B cell (primary cell): ENCODE data around the gene OVCH1.

Experiments
- EZH2 ChIP-seq: IDR thresholded peaks from 2 replicates; pipeline ENCODE4 v1.6.1; 2012; ENCODE audit warnings: borderline replicate concordance, low read depth, mild to moderate bottlenecking, moderate library complexity, low read length; ENCODE audit not compliant: insufficient read depth, poor library complexity, severe bottlenecking
- TF ChIP-seq, protein P1 (sequence below): fragments of 200-600 bp; IDR thresholded peaks from one replicate; pipeline ENCODE4 v1.8.0; 2022; ENCODE audit warnings: antibody characterized with exemption, mild to moderate bottlenecking

DNA sequence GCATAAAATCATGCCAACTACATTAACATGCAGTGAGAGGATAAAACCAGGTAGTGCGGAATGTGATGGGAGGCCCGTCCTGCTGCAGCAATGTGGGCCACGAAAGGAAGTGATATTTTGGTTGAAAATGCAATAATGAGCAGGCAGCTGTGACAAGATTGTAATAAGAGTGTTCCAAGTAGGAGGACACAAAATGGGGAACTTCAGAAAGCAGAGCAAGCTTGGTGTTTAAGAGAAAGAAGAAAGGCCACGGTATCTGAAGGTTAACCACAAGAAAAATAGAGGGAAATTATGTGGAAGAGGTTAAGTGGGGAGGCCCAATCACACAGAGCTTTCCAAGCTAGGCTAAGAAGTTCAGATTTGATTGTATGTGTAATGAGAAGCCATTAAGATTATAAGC lies 34.3 kb downstream of the OVCH1 start:
- TF ChIP-seq, protein P1, sequence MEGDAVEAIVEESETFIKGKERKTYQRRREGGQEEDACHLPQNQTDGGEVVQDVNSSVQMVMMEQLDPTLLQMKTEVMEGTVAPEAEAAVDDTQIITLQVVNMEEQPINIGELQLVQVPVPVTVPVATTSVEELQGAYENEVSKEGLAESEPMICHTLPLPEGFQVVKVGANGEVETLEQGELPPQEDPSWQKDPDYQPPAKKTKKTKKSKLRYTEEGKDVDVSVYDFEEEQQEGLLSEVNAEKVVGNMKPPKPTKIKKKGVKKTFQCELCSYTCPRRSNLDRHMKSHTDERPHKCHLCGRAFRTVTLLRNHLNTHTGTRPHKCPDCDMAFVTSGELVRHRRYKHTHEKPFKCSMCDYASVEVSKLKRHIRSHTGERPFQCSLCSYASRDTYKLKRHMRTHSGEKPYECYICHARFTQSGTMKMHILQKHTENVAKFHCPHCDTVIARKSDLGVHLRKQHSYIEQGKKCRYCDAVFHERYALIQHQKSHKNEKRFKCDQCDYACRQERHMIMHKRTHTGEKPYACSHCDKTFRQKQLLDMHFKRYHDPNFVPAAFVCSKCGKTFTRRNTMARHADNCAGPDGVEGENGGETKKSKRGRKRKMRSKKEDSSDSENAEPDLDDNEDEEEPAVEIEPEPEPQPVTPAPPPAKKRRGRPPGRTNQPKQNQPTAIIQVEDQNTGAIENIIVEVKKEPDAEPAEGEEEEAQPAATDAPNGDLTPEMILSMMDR, result no peak
- no peak for TF ChIP-seq EZH2
